Peyer's patch (tissue), 4 donors: ENCODE measurements around the gene SERPINB13.

Experiments used
- POLR2A ChIP-seq, 2 donors: fragments of 450-650 bp; IDR thresholded peaks; one replicate each; pipeline ENCODE4 v1.5.1; 2017; ENCODE audit warnings: antibody characterized with exemption in 2 of 2, mild to moderate bottlenecking in 2 of 2, moderate library complexity in 2 of 2
- TF ChIP-seq, protein P1 (sequence below), 6 experiments: fragments of 450-650 bp in 4 of 6; fragments of 200-600 bp in 2 of 6; sonication (generic) in 1 of 6; IDR thresholded peaks; one replicate each; pipeline ENCODE4 v1.5.1; 2017 to 2019; ENCODE audit warnings: antibody characterized with exemption in 6 of 6, mild to moderate bottlenecking in 3 of 6, moderate library complexity in 1 of 6

DNA sequence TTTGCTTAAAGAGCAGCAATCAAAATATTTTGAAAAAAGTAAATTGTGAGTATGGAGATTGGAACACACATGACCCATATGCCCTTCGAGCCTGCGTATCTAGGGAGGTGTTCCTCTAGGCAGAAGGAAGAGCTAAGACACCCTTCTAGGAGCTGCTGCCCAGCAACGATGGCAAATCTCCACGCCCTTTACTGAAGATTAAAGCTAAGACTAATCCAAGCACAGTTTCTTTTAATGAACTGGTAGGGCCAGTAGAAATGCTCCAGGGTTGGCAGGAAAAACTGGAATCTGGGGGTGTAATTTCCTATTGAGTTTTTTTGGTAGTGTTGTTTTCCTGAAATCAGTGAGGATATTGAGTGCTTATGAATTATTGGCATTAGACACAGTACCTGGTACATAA lies 712 bp upstream of the SERPINB13 start:
- TF ChIP-seq, protein P1, sequence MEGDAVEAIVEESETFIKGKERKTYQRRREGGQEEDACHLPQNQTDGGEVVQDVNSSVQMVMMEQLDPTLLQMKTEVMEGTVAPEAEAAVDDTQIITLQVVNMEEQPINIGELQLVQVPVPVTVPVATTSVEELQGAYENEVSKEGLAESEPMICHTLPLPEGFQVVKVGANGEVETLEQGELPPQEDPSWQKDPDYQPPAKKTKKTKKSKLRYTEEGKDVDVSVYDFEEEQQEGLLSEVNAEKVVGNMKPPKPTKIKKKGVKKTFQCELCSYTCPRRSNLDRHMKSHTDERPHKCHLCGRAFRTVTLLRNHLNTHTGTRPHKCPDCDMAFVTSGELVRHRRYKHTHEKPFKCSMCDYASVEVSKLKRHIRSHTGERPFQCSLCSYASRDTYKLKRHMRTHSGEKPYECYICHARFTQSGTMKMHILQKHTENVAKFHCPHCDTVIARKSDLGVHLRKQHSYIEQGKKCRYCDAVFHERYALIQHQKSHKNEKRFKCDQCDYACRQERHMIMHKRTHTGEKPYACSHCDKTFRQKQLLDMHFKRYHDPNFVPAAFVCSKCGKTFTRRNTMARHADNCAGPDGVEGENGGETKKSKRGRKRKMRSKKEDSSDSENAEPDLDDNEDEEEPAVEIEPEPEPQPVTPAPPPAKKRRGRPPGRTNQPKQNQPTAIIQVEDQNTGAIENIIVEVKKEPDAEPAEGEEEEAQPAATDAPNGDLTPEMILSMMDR (IDR thresholded peaks at IDR 0.05), result no peak
- TF ChIP-seq POLR2A (IDR thresholded peaks at IDR 0.05), result no peak
